ENCODE results near the gene SYS1.

The SYS1 gene

GRCh38 chr20:45378191-45378590 lies 15.2 kb downstream of the SYS1 start, which contains the start of gene TP53TG5:
TP53TG5 (minus strand) TSS chr20:45378325; CDS start chr20:45378236, 89 bp downstream.
- FAIRE-seq: no peak
- no peak for DNase-seq (ENCODE audit: low spot score)

DNA sequence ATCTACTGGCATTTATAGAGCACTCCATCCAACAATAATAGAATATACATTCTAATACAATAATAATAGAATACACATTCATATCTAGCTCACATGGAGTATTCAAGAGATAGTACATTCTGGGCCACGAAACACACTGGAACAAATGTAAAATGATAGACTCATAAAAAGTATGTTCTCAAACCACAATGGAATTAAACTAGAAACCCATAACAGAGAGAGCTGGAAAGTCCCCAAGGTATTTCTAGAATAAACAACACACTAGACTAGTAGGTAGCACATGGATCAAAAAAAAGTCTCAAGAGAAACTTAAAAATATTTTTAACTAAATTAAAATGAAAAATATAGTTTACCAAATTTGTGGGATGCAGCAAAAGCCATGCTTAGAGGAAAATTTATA lies 24.3 kb downstream of the SYS1 start:
- DNase-seq (ENCODE audit: low spot score): no peak
- no peak for FAIRE-seq

DNA sequence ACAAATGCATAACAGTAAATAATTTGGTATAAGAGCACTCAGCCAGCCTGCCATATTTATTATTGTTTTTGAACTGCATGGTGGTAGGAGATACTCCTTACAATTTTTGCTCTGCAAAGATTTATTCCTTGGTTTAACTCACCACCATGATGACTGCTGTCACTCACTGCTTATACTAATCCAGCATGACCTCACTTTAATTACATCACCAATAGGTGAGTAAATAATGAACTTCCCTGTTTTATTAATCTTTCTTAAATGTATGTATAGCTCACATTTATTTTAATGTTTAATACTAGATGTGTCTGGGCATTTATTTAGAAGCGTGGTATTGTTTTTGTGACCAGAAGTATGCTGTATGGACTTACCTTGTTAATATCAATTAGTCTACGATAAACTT lies 28.0 kb downstream of the SYS1 start:
- DNase-seq (ENCODE audit: low spot score) (no peak), FAIRE-seq (no peak)

GRCh38 chr20:45391559-45391958 lies 28.6 kb downstream of the SYS1 start:
- DNase-seq (ENCODE audit: low spot score) (no peak), FAIRE-seq (no peak)

GRCh38 chr20:45392733-45393132 lies 29.8 kb downstream of the SYS1 start:
- FAIRE-seq: no peak
- DNase-seq (ENCODE audit: low spot score): no peak

DNA sequence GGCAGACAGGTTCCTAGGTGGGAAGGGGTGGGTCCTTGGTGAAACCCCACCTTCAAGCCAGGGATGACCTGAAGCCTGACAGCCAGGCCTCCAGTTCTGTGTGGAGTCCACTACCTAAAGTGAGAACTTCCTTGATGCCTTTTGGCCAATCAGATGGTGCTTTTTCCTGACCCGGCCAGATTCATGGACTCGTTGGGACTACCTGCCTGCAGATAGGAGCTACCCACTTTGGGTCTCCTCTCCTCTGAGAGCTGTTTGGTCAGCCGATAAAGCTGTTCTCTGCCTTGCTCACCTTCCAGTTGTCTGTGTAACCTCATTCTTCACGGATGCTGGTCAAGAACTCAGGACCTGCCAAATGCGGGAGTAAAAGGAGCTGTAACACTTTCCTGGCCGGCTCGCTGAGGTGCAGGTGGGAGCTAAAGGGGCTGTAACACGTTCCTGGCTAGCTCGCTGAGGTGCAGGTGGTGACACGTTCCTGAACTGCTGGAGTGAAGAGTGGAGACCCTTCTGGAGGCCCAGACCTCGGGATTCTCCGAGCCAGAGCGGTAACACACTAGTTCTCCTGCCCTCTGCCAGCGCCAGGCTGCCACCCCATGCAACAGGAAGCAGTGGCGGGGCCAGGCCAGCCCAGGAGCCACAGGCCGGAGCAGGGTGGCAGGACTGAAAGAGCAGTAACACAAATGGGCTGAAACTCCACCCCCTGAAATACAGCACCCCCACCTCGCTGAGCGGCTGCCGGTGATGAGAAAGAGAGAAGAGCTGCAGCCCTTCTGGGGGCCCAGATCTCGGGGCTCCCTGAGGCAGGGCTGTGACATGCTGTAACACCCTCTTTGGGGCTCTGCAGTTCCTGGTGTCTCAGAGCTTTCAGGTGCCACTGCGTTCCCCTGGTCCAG lies 31.5 kb downstream of the SYS1 start:
- no peak for DNase-seq (ENCODE audit: low spot score)
- FAIRE-seq: no peak

GRCh38 chr20:45395114-45395415 lies 32.1 kb downstream of the SYS1 start:
- no peak for DNase-seq (ENCODE audit: low spot score)
- FAIRE-seq: no peak

DNA sequence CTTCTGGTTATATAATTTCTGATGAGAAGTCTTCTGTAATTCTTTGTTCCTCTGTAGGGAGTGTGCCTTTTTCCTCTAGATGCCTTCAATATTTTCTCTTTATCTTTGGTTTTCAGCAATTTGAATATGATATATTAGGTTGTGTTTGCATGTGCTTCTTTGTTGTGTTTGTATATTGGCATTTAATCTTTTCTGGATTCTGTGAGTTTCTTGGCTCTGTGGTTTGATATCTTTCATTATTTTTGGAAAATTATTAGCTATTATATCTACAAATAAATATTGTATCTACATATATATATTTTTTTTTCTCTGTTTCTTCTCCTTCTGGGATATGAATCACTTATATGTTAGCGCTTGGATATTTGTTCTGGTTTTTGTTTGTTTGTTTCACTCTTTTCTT lies 36.1 kb downstream of the SYS1 start:
- DNase-seq (ENCODE audit: low spot score) (no peak), FAIRE-seq (no peak)

GRCh38 chr20:45400346-45401031 lies 37.5 kb downstream of the SYS1 start:
- DNase-seq (ENCODE audit: low spot score): no peak
- no peak for FAIRE-seq

DNA sequence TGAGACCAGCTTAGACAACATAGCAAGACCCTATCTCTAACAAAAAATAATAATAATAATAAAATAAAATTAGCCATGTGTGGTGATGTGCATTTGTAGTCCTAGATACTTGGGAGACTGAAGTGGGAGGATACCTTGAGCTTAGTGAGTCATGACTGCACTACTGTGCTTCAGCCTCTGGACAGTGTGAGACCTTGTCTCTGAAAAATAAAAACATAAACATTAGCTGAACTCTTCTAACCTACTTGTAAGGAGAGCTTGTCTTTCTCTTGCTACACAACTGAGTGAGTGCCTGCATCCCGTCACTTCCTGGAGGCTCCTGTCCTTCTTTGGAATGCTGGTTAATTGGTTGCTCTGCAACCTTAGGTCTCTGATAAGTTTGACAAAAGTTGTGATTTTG lies 40.0 kb downstream of the SYS1 start:
- FAIRE-seq (no peak), DNase-seq (ENCODE audit: low spot score) (no peak)

- FAIRE-seq: no peak
- DNase-seq (ENCODE audit: low spot score): no peak
Observed at GRCh38 chr20:45404438-45404837, 41.5 kb downstream of the SYS1 start.

DNA sequence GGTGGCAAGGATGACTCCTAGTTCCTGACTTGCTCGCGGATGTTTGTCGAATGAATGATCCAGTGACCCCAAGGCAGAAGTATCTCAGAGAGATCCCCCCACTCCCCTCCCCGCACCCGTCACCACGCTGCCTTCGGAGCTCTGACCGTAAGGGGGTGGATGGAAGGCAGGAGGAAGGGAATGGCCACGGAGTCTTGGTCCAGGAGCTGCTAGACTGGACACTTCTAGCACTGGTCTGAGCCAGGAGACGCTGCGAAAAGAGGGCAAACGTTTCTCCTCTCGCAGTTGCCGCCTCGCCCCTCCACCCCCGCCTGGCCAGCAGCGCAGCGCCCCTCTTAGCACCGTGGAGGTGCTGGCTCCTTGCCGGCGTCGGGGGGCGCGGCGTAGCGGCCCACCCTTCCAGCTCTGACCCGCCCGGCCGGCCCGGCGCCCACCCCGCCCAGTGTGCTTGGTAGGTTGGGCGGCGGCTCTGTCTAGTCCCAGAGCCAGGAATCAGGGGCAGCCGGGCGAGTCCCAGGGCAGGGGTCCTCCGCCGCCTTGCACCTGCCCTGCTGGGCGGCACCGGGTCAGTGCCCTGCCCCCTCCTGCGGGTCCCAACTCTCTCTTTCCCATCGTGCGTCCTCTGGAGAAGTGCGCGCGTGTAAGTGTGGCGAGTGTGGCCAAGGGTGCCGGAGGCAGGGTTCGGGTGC lies 42.8 kb downstream of the SYS1 start:
- DNase-seq (ENCODE audit: low spot score) (peak; percentile 51), FAIRE-seq (no peak)

DNA sequence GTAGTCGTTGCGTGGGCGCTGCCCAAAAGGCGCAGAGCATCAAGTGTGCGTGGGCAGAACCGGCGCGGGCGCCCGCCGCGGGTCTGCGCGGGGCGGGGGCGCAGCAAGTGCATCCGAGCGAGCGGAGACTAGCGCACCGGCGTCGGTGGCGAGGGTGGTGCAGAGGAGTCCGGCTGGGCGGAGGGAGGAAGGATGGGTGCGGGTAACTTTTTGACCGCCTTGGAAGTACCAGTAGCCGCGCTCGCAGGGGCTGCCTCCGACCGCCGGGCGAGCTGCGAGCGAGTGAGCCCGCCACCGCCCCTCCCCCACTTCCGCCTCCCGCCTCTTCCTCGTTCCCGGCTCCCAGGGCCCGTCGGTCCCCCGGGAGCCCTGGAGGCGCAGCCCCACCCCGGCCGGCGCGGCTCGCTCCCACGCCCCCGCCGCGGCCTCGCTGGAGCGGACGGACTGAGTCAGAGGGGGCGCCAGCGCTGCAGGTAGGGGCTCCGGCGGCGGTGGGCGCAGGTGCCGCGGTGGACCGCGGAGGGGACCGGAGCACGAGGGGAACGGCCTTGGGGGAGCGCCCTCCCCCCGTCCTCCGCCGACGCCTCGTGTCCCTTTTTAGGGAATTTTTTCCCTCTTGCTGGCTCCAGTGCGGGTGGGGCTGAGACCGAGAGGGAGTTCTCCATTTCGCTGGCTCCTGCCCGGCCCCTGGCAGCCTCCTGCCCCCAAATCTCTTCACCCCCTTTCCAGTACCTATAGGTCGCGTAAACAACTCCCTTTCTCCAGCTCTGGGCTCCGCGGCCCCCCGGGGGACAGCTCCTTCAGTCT lies 43.5 kb downstream of the SYS1 start:
- DNase-seq (ENCODE audit: low spot score) (peak; percentile 87), FAIRE-seq (peak; percentile 56)

GRCh38 chr20:45407067-45407745 lies 44.2 kb downstream of the SYS1 start:
- no peak for FAIRE-seq
- DNase-seq (ENCODE audit: low spot score): peak; percentile 57

DNA sequence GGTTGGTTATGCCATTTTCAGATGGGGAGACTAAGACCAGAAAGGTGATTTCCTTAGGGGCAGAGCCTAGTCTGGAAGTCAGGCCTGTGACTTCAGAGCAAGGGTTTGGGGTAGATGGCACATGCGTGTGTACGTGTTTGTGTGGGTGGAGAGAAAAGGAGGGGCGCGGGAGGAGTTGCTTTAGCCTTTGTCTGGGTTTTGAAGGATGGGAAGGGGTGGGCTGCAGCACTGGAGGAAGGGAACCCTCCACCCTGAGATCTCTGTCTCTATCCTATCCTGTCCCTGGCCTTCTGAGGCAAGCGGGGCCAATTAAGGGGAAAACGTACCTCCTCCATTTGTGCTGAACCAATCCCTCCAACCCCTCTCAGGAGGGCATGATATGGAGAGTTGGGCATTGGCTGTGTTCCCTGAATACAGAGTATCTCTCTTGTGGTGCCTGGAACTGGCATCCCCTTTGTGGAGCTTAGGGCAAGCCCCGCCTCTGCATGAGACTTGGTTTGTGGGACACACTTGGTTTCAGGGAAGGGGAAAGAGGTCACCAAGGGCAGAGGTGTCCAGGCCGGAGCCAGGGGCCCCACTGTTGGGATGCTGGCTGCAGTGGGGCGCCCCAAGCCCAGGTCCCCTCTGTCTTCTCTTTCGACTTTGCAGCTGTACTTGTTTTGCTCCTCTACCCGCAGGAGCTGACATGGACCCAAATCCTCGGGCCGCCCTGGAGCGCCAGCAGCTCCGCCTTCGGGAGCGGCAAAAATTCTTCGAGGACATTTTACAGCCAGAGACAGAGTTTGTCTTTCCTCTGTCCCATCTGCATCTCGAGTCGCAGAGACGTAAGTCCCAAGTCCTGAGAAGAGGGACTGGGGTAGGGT lies 45.1 kb downstream of the SYS1 start, which contains the start of gene DBNDD2:
DBNDD2 (plus strand) TSS at position 507 of the 863 bp plus-strand sequence; CDS start at position 686, 179 bp downstream.
- no peak for DNase-seq (ENCODE audit: low spot score)
- no peak for FAIRE-seq

- DNase-seq (ENCODE audit: low spot score) (no peak), FAIRE-seq (no peak)
Observed at GRCh38 chr20:45408646-45409213, 45.8 kb downstream of the SYS1 start.

DNA sequence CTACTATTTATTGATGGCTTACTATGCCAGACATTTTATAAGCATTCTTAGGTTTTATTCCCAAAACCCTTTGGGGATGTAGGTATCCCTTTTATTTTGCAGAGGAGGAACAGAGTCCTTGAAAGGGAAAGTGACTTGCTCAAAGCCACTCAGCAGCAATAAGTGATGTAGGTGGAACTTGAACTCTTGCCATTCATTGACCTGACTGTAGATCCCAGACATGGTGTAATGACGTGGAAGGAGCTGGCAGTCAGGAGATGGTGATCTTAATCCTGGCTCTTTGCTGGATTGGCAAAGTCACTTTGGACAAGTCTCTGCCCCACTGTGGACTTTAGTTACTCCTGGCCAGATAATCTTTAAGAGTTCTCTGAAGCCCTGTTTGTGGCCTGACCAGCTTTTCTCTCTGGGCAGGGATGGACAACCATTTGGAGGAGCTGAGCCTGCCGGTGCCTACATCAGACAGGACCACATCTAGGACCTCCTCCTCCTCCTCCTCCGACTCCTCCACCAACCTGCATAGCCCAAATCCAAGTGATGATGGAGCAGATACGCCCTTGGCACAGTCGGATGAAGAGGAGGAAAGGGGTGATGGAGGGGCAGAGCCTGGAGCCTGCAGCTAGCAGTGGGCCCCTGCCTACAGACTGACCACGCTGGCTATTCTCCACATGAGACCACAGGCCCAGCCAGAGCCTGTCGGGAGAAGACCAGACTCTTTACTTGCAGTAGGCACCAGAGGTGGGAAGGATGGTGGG lies 46.7 kb downstream of the SYS1 start:
- FAIRE-seq (no peak), DNase-seq (ENCODE audit: low spot score) (no peak)

GRCh38 chr20:45410887-45411286 lies 47.9 kb downstream of the SYS1 start:
- DNase-seq (ENCODE audit: low spot score): no peak
- FAIRE-seq: no peak

DNA sequence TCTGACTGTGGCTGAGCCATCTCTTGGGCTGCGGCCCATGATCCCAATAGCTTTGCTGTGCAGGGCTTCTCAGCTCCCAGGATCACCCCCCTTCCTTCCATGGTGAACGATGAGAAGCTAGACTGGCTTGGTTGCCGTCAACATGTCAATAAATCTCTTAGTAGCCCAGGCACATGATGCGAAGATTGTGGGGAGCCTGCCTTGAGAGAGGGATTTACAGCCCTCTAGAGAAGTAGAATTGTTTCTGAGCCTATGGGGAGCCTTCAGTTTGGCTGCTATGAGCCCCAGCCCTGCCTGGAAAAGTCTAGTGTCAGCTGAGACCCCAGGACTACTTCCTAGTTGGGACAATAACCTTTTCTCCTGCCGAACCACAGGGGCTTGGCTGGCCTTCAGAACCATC lies 49.7 kb downstream of the SYS1 start:
- DNase-seq (ENCODE audit: low spot score) (no peak), FAIRE-seq (no peak)
